Endothelial cell of umbilical vein (primary cell): Measurements from ENCODE around the gene GNB2. TPM values are rescaled to one million over a fixed set of nuclear protein-coding genes. Genes with fewer than 3 reads are reported as not detected.

ENCODE experiments used
- BruUV-seq: library from RNA; stranded (reverse); fragments of 400-500 nt; replicated peaks from 2 replicates; lab custom pipeline; 2021; lab: Mats Ljungman, UMichigan
- CTCF ChIA-PET: fragments of 300-600, 350-600 bp; sonication (Branson Sonifier 250); formaldehyde crosslinking; loops from one replicate; lab custom pipeline; 2021; ENCODE audit warnings: antibody characterized with exemption, inconsistent platforms; lab: Charles Lee
- POLR2A ChIA-PET: fragments of 300-600, 350-600 bp; sonication (Branson Sonifier 250); formaldehyde crosslinking; loops from one replicate; lab custom pipeline; 2021; ENCODE audit warnings: antibody characterized with exemption, inconsistent platforms; lab: Charles Lee
- DNase-seq: peaks from one replicate; pipeline ENCODE4 v3.0.0-alpha.2; 2011; ENCODE audit warnings: low read depth, low spot score
- FAIRE-seq: peaks from 2 replicates; lab custom pipeline; 2011; peaks lifted over from hg19 to GRCh38; lab: Jason Lieb, UNC
- H2AFZ ChIP-seq: 2 replicates; pipeline ENCODE4 v1.6.0; 2012; ENCODE audit warnings: low read depth, low read length, control low read depth, inconsistent platforms
- H3K27ac ChIP-seq: 2 replicates; pipeline ENCODE4 v1.5.1; 2011; ENCODE audit warnings: low read depth, mild to moderate bottlenecking, control low read depth, low read length, moderate library complexity; ENCODE audit not compliant: insufficient read depth
- H3K27me3 ChIP-seq, 2 experiments: 2 replicates each; pipeline versions ENCODE4 v1.6.0 to v1.6.1; 2011; ENCODE audit warnings: low read length in 2 of 2, mixed read lengths in 1 of 2; ENCODE audit not compliant: control insufficient read depth in 2 of 2, insufficient read depth in 2 of 2
- H3K36me3 ChIP-seq, 2 experiments: 2 replicates in 1 of 2; 3 replicates in 1 of 2; pipeline ENCODE4 v1.5.1; 2011; ENCODE audit warnings: low read length in 2 of 2, mild to moderate bottlenecking in 1 of 2, moderate library complexity in 1 of 2; ENCODE audit not compliant: control insufficient read depth in 2 of 2, insufficient read depth in 2 of 2; ENCODE audit errors: extremely low read depth in 1 of 2
- H3K4me1 ChIP-seq: 3 replicates; pipeline ENCODE4 v1.5.1; 2011; ENCODE audit warnings: mild to moderate bottlenecking, low read length; ENCODE audit not compliant: control insufficient read depth, insufficient read depth; ENCODE audit errors: extremely low read depth
- H3K4me2 ChIP-seq: 2 replicates; pipeline ENCODE4 v1.6.1; 2011; ENCODE audit warnings: low read length, control low read depth, mixed read lengths; ENCODE audit not compliant: insufficient read depth
- H3K4me3 ChIP-seq, 3 experiments: fragments of 200-600 bp in 1 of 3; sonication (generic), shearing (Covaris generic) in 1 of 3; replicated peaks in 1 of 3; 2 replicates each; pipeline ENCODE4 v1.5.1; 2011 to 2016; ENCODE audit warnings: control low read depth in 3 of 3, low read length in 3 of 3, mild to moderate bottlenecking in 2 of 3, inconsistent platforms in 1 of 3, low read depth in 1 of 3, moderate library complexity in 1 of 3; ENCODE audit not compliant: insufficient read depth in 1 of 3
- H3K79me2 ChIP-seq: 2 replicates; pipeline ENCODE4 v1.6.0; 2012; ENCODE audit warnings: low read length, inconsistent platforms; ENCODE audit not compliant: control insufficient read depth, insufficient read depth
- H3K9ac ChIP-seq: replicated peaks from 2 replicates; pipeline ENCODE3; 2011; ENCODE audit warnings: low read length, control low read depth; ENCODE audit not compliant: insufficient read depth; ENCODE audit errors: extremely low read depth
- H3K9me1 ChIP-seq: replicated peaks from 3 replicates; pipeline ENCODE4 v1.6.0; 2011; ENCODE audit warnings: mild to moderate bottlenecking, low read length; ENCODE audit not compliant: control insufficient read depth, insufficient read depth; ENCODE audit errors: extremely low read depth
- H3K9me3 ChIP-seq: replicated peaks from 2 replicates; pipeline ENCODE4 v1.5.1; 2012; ENCODE audit warnings: low read length, inconsistent platforms; ENCODE audit not compliant: control insufficient read depth, insufficient read depth
- H4K20me1 ChIP-seq: replicated peaks from 2 replicates; pipeline ENCODE3; 2011; ENCODE audit warnings: mild to moderate bottlenecking, low read length; ENCODE audit not compliant: control insufficient read depth, insufficient read depth; ENCODE audit errors: extremely low read depth
- EZH2 ChIP-seq: IDR thresholded peaks from 2 replicates; pipeline ENCODE4 v1.6.1; 2012; ENCODE audit warnings: borderline replicate concordance, low read depth, mild to moderate bottlenecking, moderate library complexity, low read length, inconsistent platforms; ENCODE audit not compliant: severe bottlenecking
- FOS ChIP-seq: IDR thresholded peaks from 2 replicates; pipeline ENCODE4 v1.6.1; 2011; ENCODE audit warnings: mild to moderate bottlenecking, low read length, moderate library complexity, borderline replicate concordance; ENCODE audit not compliant: insufficient read depth
- JUN ChIP-seq: IDR thresholded peaks from 2 replicates; pipeline ENCODE4 v1.6.1; 2011; ENCODE audit warnings: borderline replicate concordance, low read depth; ENCODE audit not compliant: insufficient read length, insufficient read depth
- MYC ChIP-seq: IDR thresholded peaks from one replicate; pipeline ENCODE4 v1.6.1; 2011; ENCODE audit warnings: mild to moderate bottlenecking, low read depth, low read length
- POLR2A ChIP-seq: IDR thresholded peaks from 2 replicates; pipeline ENCODE4 v1.6.1; 2012; ENCODE audit warnings: low read depth, mild to moderate bottlenecking, control low read depth, low read length
- dilution Hi-C: fragments of 300-500 bp; cut with MboI; formaldehyde crosslinking; loops from one replicate; pipeline ENCODE4 v1.15.0; 2019; ENCODE audit warnings: low sequenced_read_pairs; ENCODE audit not compliant: extremely low pct_ligation_motif_present
- intact Hi-C: fragments of 100-400 bp; cut with micrococcal nuclease; formaldehyde crosslinking; loops from one replicate; pipeline ENCODE4 v1.10.0; 2022
- polyA plus RNA-seq, 4 experiments: library from polyadenylated mRNA; depleted of rRNA in 3 of 4; stranded (reverse) in 3 of 4; unstranded in 1 of 4; fragments of >200 nt; gene quantifications; 2 replicates each; pipeline versions ENCODE4 v1.2.1 to v1.2.3, GENCODE V29; 2011 to 2012; ENCODE audit warnings: missing spikeins in 1 of 4
- total RNA-seq: library from RNA; stranded (reverse); gene quantifications from 2 replicates; pipeline ENCODE4 v1.2.3, GENCODE V29; 2021
- TF ChIP-seq, protein P1 (sequence below), 2 donors: IDR thresholded peaks; 1 replicate in 1 of 2; 2 replicates in 1 of 2; pipeline ENCODE4 v1.5.1; 2011; ENCODE audit warnings: low read length in 2 of 2, mild to moderate bottlenecking in 2 of 2, moderate library complexity in 2 of 2, control low read depth in 1 of 2, inconsistent platforms in 1 of 2, low read depth in 1 of 2; ENCODE audit not compliant: insufficient read depth in 1 of 2; ENCODE audit errors: extremely low read depth in 1 of 2
- TF ChIP-seq, protein P2 (sequence below): IDR thresholded peaks from 2 replicates; pipeline ENCODE4 v1.6.1; 2011; ENCODE audit not compliant: insufficient read depth, insufficient read length

The GNB2 gene
- total and polyA plus RNA-seq, 2 donors (not counting 3 experiments of a cell fraction or from before 2014, with no cell fraction given): 297 to 433 TPM

GRCh38 chr7:100632951-100633717 is 40.4 kb upstream of the GNB2 start:
- Histone ChIP-seq H2AFZ (peak overlapping the region; percentile 94), H3K4me3 (peak overlapping the region; percentile 16 to 34 (median 27)), H3K4me2 (peak overlapping the region; percentile 79), H3K79me2 (no peaks in the 10 kb centered on the region), H3K9me3 (no peaks in the 10 kb centered on the region), H3K27ac (no peak overlapping the region), H3K9me1 (no peaks in the 10 kb centered on the region), H3K9ac (peak overlapping the region; percentile 6), H3K4me1 (peaks cover 5% of the 10 kb centered on the region), H3K27me3 (peaks cover 2 to 7% of the 10 kb centered on the region in 2 experiments), H4K20me1 (no peaks in the 10 kb centered on the region), H3K36me3 (no peaks in the 10 kb centered on the region)
- ChIA-PET POLR2A (interaction anchor here (0.6 kb wide), 1 partner anchor 163 kb away, joined by 4 read pairs; no protein-coding TSS in a partner anchor), CTCF (interaction anchor here (0.6 to 3.0 kb wide), 15 partner anchors 12 to 163 kb away, joined by 3 to 21 read pairs (median 4); partner anchors contain the start of genes ACTL6B, FBXO24, GNB2 and MOSPD3)
- dilution Hi-C loops (no loop called here), intact Hi-C loops (loop anchor here (1.0 kb wide), 1 partner anchor 40 kb away; the partner anchor contains the start of gene GNB2)
- no TSS peak for BruUV-seq
- FAIRE-seq (peak; percentile 43), DNase-seq (no peak)
- TF ChIP-seq MYC (no peak), JUN (no peak), EZH2 (peak; percentile 57), FOS (no peak), POLR2A (no peak)
- TF ChIP-seq, protein P1, sequence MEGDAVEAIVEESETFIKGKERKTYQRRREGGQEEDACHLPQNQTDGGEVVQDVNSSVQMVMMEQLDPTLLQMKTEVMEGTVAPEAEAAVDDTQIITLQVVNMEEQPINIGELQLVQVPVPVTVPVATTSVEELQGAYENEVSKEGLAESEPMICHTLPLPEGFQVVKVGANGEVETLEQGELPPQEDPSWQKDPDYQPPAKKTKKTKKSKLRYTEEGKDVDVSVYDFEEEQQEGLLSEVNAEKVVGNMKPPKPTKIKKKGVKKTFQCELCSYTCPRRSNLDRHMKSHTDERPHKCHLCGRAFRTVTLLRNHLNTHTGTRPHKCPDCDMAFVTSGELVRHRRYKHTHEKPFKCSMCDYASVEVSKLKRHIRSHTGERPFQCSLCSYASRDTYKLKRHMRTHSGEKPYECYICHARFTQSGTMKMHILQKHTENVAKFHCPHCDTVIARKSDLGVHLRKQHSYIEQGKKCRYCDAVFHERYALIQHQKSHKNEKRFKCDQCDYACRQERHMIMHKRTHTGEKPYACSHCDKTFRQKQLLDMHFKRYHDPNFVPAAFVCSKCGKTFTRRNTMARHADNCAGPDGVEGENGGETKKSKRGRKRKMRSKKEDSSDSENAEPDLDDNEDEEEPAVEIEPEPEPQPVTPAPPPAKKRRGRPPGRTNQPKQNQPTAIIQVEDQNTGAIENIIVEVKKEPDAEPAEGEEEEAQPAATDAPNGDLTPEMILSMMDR (IDR thresholded peaks at IDR 0.05; ENCODE audit: extremely low read depth in 1 of 2, insufficient read depth in 1 of 2, low read depth in 1 of 2, low read length in 2 of 2): peak; percentile 35 to 56
- TF ChIP-seq, protein P2, sequence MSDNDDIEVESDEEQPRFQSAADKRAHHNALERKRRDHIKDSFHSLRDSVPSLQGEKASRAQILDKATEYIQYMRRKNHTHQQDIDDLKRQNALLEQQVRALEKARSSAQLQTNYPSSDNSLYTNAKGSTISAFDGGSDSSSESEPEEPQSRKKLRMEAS: peak; percentile 31
